Measurements from ENCODE around the gene SLC34A3. TPM values are rescaled to one million over a fixed set of nuclear protein-coding genes. Genes with fewer than 3 reads are reported as not detected.

SLC34A3 gene
- total RNA-seq, 1 experiment from 2014 or later = not detected

DNA sequence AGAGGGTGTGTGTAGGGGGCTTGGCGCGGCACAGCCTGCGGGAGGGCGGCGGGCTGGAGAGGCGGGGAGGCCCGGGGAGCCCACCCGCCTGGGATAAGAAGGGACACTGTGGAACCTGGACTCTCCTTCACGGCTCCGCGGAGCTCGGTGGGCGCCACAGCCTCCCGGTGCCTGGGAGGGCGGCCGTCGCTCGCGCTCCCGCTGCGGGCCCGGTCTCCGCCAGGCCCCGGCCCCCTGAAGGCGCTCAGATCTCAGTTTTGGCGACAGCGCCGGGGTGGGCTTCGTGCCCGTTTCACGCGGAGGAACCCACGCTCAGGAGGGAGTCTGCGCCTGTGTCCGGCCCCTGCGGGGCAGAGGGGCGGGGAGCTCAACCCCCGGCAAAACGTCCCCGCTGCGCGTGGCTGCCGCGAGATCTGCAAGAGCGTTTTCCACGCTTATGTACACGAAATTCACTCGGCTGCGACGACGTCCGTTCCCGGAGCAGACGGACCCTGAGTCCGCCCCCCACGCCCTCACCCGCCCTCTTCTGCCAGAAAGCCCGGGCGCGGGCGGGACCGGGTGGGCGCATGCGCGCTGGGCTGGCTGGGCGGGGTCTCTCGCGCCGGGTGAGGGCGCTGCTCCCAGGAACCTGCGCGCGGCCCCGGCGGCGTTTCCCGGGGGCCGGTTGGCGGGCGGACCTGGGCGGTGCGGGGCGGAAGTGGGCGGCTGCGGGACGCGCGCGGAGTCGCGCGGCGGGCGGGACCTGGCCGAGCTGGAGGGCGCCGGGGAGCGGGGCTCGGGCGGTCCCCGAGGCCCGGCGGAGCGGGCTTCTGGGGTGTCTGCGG is 24.1 kb downstream of the SLC34A3 start, which contains the start of gene NELFB:
Gene NELFB (plus strand): TSS at position 704 of the 824 bp plus-strand sequence.
- no peak for TF ChIP-seq CTCF (IDR thresholded peaks at IDR 0.05; ENCODE audit: unreplicated experiment)
- no peaks in the 10 kb centered on the region for H3K9me3 Mint-ChIP-seq (ENCODE audit: unreplicated experiment)
- no peaks in the 10 kb centered on the region for H3K4me1 Mint-ChIP-seq (ENCODE audit: insufficient read depth, unreplicated experiment)
- peaks cover 38% of the 10 kb centered on the region for H3K36me3 Mint-ChIP-seq (ENCODE audit: insufficient read depth, unreplicated experiment)
- POLR2A ChIA-PET = interaction anchor here (0.7 to 5.6 kb wide), 15 partner anchors 11 to 364 kb away, joined by 3 to 118 read pairs (median 5); partner anchors contain the start of genes EHMT1, MAN1B1, SSNA1 and TOR4A
- intact Hi-C loops (cut with micrococcal nuclease) = no loop called here
- DNase-seq (ENCODE audit: unreplicated experiment) = peak; percentile 86
- no TSS peak for BruUV-seq (replicated peaks)
- H3K4me3 Mint-ChIP-seq (ENCODE audit: unreplicated experiment) = peak within 1 kb of the TSS; percentile 82
- no peaks in the 10 kb centered on the region for H3K27me3 Mint-ChIP-seq (ENCODE audit: insufficient read depth, unreplicated experiment)
- CTCF ChIA-PET = interaction anchor here (0.8 to 2.2 kb wide), 4 partner anchors 11 to 23 kb away, joined by 3 to 11 read pairs (median 6); partner anchors contain the start of gene TOR4A
- peak within 1 kb of the TSS; percentile 77 for H3K27ac Mint-ChIP-seq (ENCODE audit: low read depth, unreplicated experiment)

- peak overlapping the region; percentile 82 for H3K4me3 Mint-ChIP-seq (ENCODE audit: unreplicated experiment)
- no peaks in the 10 kb centered on the region for H3K9me3 Mint-ChIP-seq (ENCODE audit: unreplicated experiment)
- H3K27me3 Mint-ChIP-seq (ENCODE audit: insufficient read depth, unreplicated experiment) = no peaks in the 10 kb centered on the region
- H3K4me1 Mint-ChIP-seq (ENCODE audit: insufficient read depth, unreplicated experiment) = no peaks in the 10 kb centered on the region
- no peak overlapping the region for H3K27ac Mint-ChIP-seq (ENCODE audit: low read depth, unreplicated experiment)
- no TSS peak for BruUV-seq (replicated peaks)
- POLR2A ChIA-PET = interaction anchor here (1.0 to 5.6 kb wide), 8 partner anchors 12 to 169 kb away, joined by 3 to 118 read pairs (median 5); partner anchors contain the start of genes MAN1B1, TOR4A, TPRN and TUBB4B
- H3K36me3 Mint-ChIP-seq (ENCODE audit: insufficient read depth, unreplicated experiment) = peaks cover 43% of the 10 kb centered on the region
- DNase-seq (ENCODE audit: unreplicated experiment) = peak; percentile 20
- TF ChIP-seq CTCF (IDR thresholded peaks at IDR 0.05; ENCODE audit: unreplicated experiment) = no peak
- CTCF ChIA-PET = interaction anchor here (0.8 to 2.2 kb wide), 8 partner anchors 9 to 137 kb away, joined by 4 to 13 read pairs (median 6); partner anchors contain the start of gene TOR4A
- intact Hi-C loops (cut with micrococcal nuclease) = no loop called here
These were observed 24.9 kb downstream of the SLC34A3 start for GRCh38 chr9:137255448-137256114.

GRCh38 chr9:137256362-137256761 is 25.7 kb downstream of the SLC34A3 start:
- H3K4me1 Mint-ChIP-seq (ENCODE audit: insufficient read depth, unreplicated experiment) = no peaks in the 10 kb centered on the region
- TF ChIP-seq CTCF (IDR thresholded peaks at IDR 0.05; ENCODE audit: unreplicated experiment) = no peak
- H3K36me3 Mint-ChIP-seq (ENCODE audit: insufficient read depth, unreplicated experiment) = peaks cover 49% of the 10 kb centered on the region
- H3K27me3 Mint-ChIP-seq (ENCODE audit: insufficient read depth, unreplicated experiment) = no peaks in the 10 kb centered on the region
- no peaks in the 10 kb centered on the region for H3K9me3 Mint-ChIP-seq (ENCODE audit: unreplicated experiment)
- intact Hi-C loops (cut with micrococcal nuclease) = no loop called here
- no TSS peak for BruUV-seq (replicated peaks)
- peak overlapping the region; percentile 82 for H3K4me3 Mint-ChIP-seq (ENCODE audit: unreplicated experiment)
- ChIA-PET CTCF (interaction anchor here (0.6 to 1.3 kb wide), 8 partner anchors 9 to 562 kb away, joined by 3 to 13 read pairs (median 4); no protein-coding TSS in a partner anchor), POLR2A (interaction anchor here (1.5 to 5.6 kb wide), 3 partner anchors 13 to 56 kb away, joined by 4 to 118 read pairs (median 6); partner anchors contain the start of genes TPRN and TUBB4B)
- H3K27ac Mint-ChIP-seq (ENCODE audit: low read depth, unreplicated experiment) = no peak overlapping the region
- no peak for DNase-seq (ENCODE audit: unreplicated experiment)

Data from MCF 10A (cell line).